Neural progenitor cell (in vitro differentiated cells): Measurements from ENCODE around the gene MFSD11. TPM values are rescaled to one million over a fixed set of nuclear protein-coding genes. Genes with fewer than 3 reads are reported as not detected.
"Not testable (repeated sequence)": the region's sequence is repeated elsewhere in the genome, so short reads cannot be mapped to it uniquely, and the experiment has no call there.

Experiments
- DNase-seq: peaks from one replicate; pipeline ENCODE4 v3.0.0-alpha.2; 2016; ENCODE audit warnings: low spot score
- H2AFZ ChIP-seq: fragments of 200-600 bp; sonication (generic); replicated peaks from 2 replicates; pipeline ENCODE4 v1.6.1; 2016; ENCODE audit warnings: antibody characterized with exemption
- H3F3A ChIP-seq: fragments of 200-600 bp; sonication (generic); 2 replicates; pipeline ENCODE4 v1.6.1; 2016; ENCODE audit warnings: antibody characterized with exemption, low read depth
- H3K27ac ChIP-seq: fragments of 200-600 bp; sonication (generic); 2 replicates; pipeline ENCODE4 v1.5.1; 2016; ENCODE audit warnings: mild to moderate bottlenecking
- H3K27me3 ChIP-seq: fragments of 200-600 bp; sonication (generic); 2 replicates; pipeline ENCODE4 v1.6.1; 2016; ENCODE audit warnings: mild to moderate bottlenecking, moderate library complexity
- H3K36me3 ChIP-seq: fragments of 200-600 bp; sonication (generic); 2 replicates; pipeline ENCODE4 v1.5.1; 2016
- H3K4me1 ChIP-seq: fragments of 200-600 bp; sonication (generic); 2 replicates; pipeline ENCODE4 v1.6.1; 2016; ENCODE audit warnings: mixed run types
- H3K4me2 ChIP-seq: fragments of 200-600 bp; sonication (generic); 2 replicates; pipeline ENCODE4 v1.6.1; 2016
- H3K4me3 ChIP-seq: fragments of 200-600 bp; sonication (generic); 2 replicates; pipeline ENCODE4 v1.5.1; 2016
- H3K79me2 ChIP-seq: fragments of 200-600 bp; sonication (generic); 2 replicates; pipeline ENCODE4 v1.6.1; 2016; ENCODE audit warnings: low read depth
- H3K9ac ChIP-seq: fragments of 200-600 bp; sonication (generic); 2 replicates; pipeline ENCODE4 v1.6.1; 2016
- H3K9me3 ChIP-seq: fragments of 200-600 bp; sonication (generic); 2 replicates; pipeline ENCODE4 v1.5.1; 2016; ENCODE audit warnings: low read depth
- H4K20me1 ChIP-seq: fragments of 200-600 bp; sonication (generic); 2 replicates; pipeline ENCODE4 v1.6.1; 2016; ENCODE audit warnings: low read depth
- H3K27ac Mint-ChIP-seq: 3 replicates; pipeline ENCODE4 v1.8.0; 2021; ENCODE audit warnings: mixed read lengths
- H3K27me3 Mint-ChIP-seq: 2 replicates; pipeline ENCODE4 v1.8.0; 2022; ENCODE audit warnings: low read depth, mild to moderate bottlenecking, inconsistent platforms, moderate library complexity, mixed read lengths; ENCODE audit not compliant: insufficient read depth
- H3K36me3 Mint-ChIP-seq: 3 replicates; pipeline ENCODE4 v1.8.0; 2021; ENCODE audit warnings: mixed read lengths
- H3K4me1 Mint-ChIP-seq: 3 replicates; pipeline ENCODE4 v1.8.0; 2021; ENCODE audit warnings: mixed read lengths
- H3K4me3 Mint-ChIP-seq: 3 replicates; pipeline ENCODE4 v1.8.0; 2021; ENCODE audit warnings: mild to moderate bottlenecking, moderate library complexity, mixed read lengths
- H3K9me3 Mint-ChIP-seq: 3 replicates; pipeline ENCODE4 v1.8.0; 2020; ENCODE audit warnings: mixed read lengths
- CTCF ChIP-seq: fragments of 200-600 bp; sonication (generic); IDR thresholded peaks from 2 replicates; pipeline ENCODE4 v1.5.1; 2017; ENCODE audit warnings: antibody characterized with exemption, mild to moderate bottlenecking
- EZH2 ChIP-seq: fragments of 200-600 bp; sonication (generic); IDR thresholded peaks from 2 replicates; pipeline ENCODE4 v1.6.1; 2017; ENCODE audit warnings: antibody characterized with exemption, mild to moderate bottlenecking, moderate library complexity
- EZH2phosphoT487 ChIP-seq: fragments of 200-600 bp; sonication (generic); IDR thresholded peaks from 2 replicates; pipeline ENCODE4 v1.6.1; 2017; ENCODE audit warnings: antibody characterized with exemption
- total RNA-seq: library from RNA; depleted of rRNA; stranded (reverse); fragments of >200 nt; gene quantifications from 2 replicates; pipeline ENCODE4 v1.2.3, GENCODE V29; 2015; ENCODE audit warnings: low replicate concordance

MFSD11 gene
- total RNA-seq, 1 donor from 2014 or later, result 25.7 TPM

DNA sequence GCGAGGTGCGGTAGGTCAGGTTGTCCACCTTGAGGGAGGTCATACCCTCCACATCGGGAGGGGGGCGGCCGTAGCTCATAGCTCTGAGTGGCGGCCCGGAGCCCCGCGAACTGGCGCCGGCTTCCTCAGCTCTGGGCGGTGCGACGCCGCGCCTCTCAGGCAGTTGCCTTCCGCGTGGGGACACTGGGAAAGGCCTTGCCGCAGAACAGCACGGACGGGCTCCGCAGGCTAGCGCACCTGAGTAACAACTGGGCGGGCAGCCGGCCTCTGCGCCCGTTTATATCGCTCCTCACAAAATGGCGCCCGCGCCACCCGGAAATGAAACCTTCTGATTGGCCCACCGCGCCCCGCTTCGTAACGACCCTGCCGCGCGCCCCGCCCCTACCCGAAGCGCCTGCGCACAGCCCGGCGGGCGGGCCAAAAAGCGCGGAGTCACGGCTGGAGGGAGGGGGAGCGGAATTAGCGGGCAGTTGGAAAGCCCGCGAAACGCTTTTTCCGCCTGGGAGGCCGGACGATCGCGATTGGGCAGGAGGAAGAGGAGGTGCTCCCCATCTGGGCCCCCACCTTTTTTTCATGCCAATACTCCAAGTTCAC lies 740 bp upstream of the MFSD11 start, which contains the start of gene SRSF2:
TSS of gene SRSF2 (minus strand) at position 250 of the 594 bp plus-strand sequence. CDS start at position 79, 171 bp downstream.
- peaks cover 41% of the 10 kb centered on the region for H4K20me1 ChIP-seq
- H3K9me3 ChIP-seq, result no peaks in the 10 kb centered on the region
- peak; percentile 99 for DNase-seq
- H3K36me3 Mint-ChIP-seq, result peaks cover 31% of the 10 kb centered on the region
- peak within 1 kb of the TSS; percentile 74 for H2AFZ ChIP-seq
- H3K27me3 ChIP-seq, result no peaks in the 10 kb centered on the region
- peaks cover 70% of the 10 kb centered on the region for H3K79me2 ChIP-seq
- peak within 1 kb of the TSS; percentile 98 for H3K4me2 ChIP-seq
- no peaks in the 10 kb centered on the region for H3K9me3 Mint-ChIP-seq
- H3K4me1 ChIP-seq, result peaks cover 27% of the 10 kb centered on the region
- peak within 1 kb of the TSS; percentile 90 for H3K4me3 ChIP-seq
- H3K4me3 Mint-ChIP-seq, result peak within 1 kb of the TSS; percentile 99
- H3K27ac Mint-ChIP-seq, result peak within 1 kb of the TSS; percentile 99
- peaks cover 4% of the 10 kb centered on the region for H3K27me3 Mint-ChIP-seq
- TF ChIP-seq EZH2, result no peak
- TF ChIP-seq CTCF, result no peak
- no peak for TF ChIP-seq EZH2phosphoT487
- H3K4me1 Mint-ChIP-seq, result peaks cover 51% of the 10 kb centered on the region
- H3K9ac ChIP-seq, result peak within 1 kb of the TSS; percentile 93
- peak within 1 kb of the TSS; percentile 99 for H3K27ac ChIP-seq
- H3K36me3 ChIP-seq, result peaks cover 39% of the 10 kb centered on the region
- H3F3A ChIP-seq, result peaks cover 56% of the 10 kb centered on the region

DNA sequence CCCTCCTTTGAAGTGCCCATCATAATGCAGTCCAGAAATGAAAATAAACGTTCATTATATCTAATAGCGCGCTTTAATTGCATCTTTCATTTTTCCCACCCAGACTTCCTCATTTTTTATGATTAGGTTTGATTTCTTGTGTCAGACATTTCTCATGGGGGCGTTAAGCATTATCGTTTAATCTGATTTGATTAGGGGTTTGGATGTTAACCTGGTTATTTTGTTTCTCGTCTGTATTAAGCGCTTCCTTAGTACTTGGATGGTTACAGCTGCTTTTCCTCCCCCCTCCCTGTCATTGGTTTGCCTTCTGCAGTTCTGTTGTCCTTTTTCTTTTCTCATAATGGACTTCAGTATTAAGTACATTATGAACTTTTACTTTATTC lies 540 bp downstream of the MFSD11 start:
- peaks cover 43% of the 10 kb centered on the region for H3F3A ChIP-seq
- H3K79me2 ChIP-seq, result peaks cover 58% of the 10 kb centered on the region
- no peak for TF ChIP-seq EZH2phosphoT487
- TF ChIP-seq EZH2, result no peak
- no peak for TF ChIP-seq CTCF
- H3K27me3 ChIP-seq, result no peaks in the 10 kb centered on the region
- H3K4me2 ChIP-seq, result peak overlapping the region; percentile 98
- H3K36me3 ChIP-seq, result peaks cover 30% of the 10 kb centered on the region
- H2AFZ ChIP-seq, result peak overlapping the region; percentile 74
- Mint-ChIP-seq H3K27ac (peak overlapping the region; percentile 89), H3K4me1 (peaks cover 46% of the 10 kb centered on the region), H3K36me3 (peaks cover 26% of the 10 kb centered on the region), H3K9me3 (no peaks in the 10 kb centered on the region), H3K27me3 (peaks cover 4% of the 10 kb centered on the region), H3K4me3 (peak overlapping the region; percentile 95)
- H3K4me3 ChIP-seq, result peak overlapping the region; percentile 90
- peaks cover 28% of the 10 kb centered on the region for H4K20me1 ChIP-seq
- peak overlapping the region; percentile 39 for H3K9ac ChIP-seq
- H3K9me3 ChIP-seq, result no peaks in the 10 kb centered on the region
- no peak overlapping the region for H3K27ac ChIP-seq
- no peak for DNase-seq
- H3K4me1 ChIP-seq, result peaks cover 27% of the 10 kb centered on the region

DNA sequence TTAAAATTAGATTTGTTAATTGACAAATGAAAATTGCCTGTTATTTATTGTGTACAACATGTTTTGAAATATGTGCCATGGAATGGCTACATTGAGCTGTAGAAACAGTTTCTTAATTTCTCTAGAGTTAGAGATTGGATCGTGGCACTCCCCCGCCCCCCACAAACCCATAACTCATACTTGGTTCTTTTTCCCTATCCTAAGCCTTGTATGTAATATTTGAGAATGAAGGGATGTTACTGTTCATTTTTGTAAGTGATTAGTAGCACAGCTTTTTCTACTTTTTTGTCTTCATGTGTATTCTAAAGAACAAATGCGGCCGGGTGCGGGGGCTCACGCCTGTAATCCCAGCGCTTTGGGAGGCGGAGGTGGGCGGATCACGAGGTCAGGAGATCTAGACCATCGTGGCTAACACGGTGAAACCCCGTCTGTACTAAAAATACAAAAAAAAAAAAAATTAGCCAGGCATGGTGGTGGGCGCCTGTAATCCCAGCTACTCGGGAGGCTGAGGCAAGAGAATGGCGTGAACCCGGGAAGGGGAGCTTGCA lies 1.7 kb downstream of the MFSD11 start:
- H3F3A ChIP-seq, result peaks cover 31% of the 10 kb centered on the region
- peak overlapping the region; percentile 98 for H3K4me2 ChIP-seq
- not testable (repeated sequence) for DNase-seq, H3K27ac ChIP-seq, H2AFZ ChIP-seq, H3K9me3 ChIP-seq, H3K27me3 Mint-ChIP-seq, H3K27ac Mint-ChIP-seq, H3K9me3 Mint-ChIP-seq, H3K4me3 ChIP-seq, H3K9ac ChIP-seq, H3K27me3 ChIP-seq
- peaks cover 16% of the 10 kb centered on the region for H4K20me1 ChIP-seq
- peaks cover 17% of the 10 kb centered on the region for H3K4me1 ChIP-seq
- peaks cover 18% of the 10 kb centered on the region for H3K36me3 ChIP-seq
- peak overlapping the region; percentile 63 for H3K4me3 Mint-ChIP-seq
- peaks cover 19% of the 10 kb centered on the region for H3K36me3 Mint-ChIP-seq
- H3K4me1 Mint-ChIP-seq, result peaks cover 35% of the 10 kb centered on the region
- H3K79me2 ChIP-seq, result peaks cover 47% of the 10 kb centered on the region
